ENCODE data around the gene GNAI1. TPM values are rescaled to one million over a fixed set of nuclear protein-coding genes. Genes with fewer than 3 reads are reported as not detected.

GNAI1 gene
- total RNA-seq, 2 experiments from 2014 or later = 1.6 to 2.0 TPM

- Mint-ChIP-seq H3K27ac (no peak overlapping the region), H3K27me3 (no peaks in the 10 kb centered on the region), H3K36me3 (no peaks in the 10 kb centered on the region), H3K9me3 (no peaks in the 10 kb centered on the region), H3K4me3 (no peak overlapping the region), H3K4me1 (peaks cover 3% of the 10 kb centered on the region)
- no peak for DNase-seq
These were observed 126.0 kb downstream of the GNAI1 start for GRCh38 chr7:80260606-80261005.

- Mint-ChIP-seq H3K27me3 (no peaks in the 10 kb centered on the region), H3K36me3 (no peaks in the 10 kb centered on the region), H3K9me3 (no peaks in the 10 kb centered on the region), H3K4me3 (no peak overlapping the region), H3K27ac (no peak overlapping the region), H3K4me1 (peaks cover 3% of the 10 kb centered on the region)
- no peak for DNase-seq
These were observed 128.7 kb downstream of the GNAI1 start for GRCh38 chr7:80263333-80263732.

GRCh38 chr7:80263821-80264220, 129.2 kb downstream of the GNAI1 start:
- Mint-ChIP-seq H3K4me3 (no peak overlapping the region), H3K36me3 (no peaks in the 10 kb centered on the region), H3K27me3 (no peaks in the 10 kb centered on the region), H3K4me1 (peaks cover 3% of the 10 kb centered on the region), H3K27ac (no peak overlapping the region), H3K9me3 (no peaks in the 10 kb centered on the region)
- no peak for DNase-seq

- Mint-ChIP-seq H3K27ac (no peak overlapping the region), H3K36me3 (no peaks in the 10 kb centered on the region), H3K4me1 (peaks cover 3% of the 10 kb centered on the region), H3K27me3 (no peaks in the 10 kb centered on the region), H3K9me3 (no peaks in the 10 kb centered on the region), H3K4me3 (no peak overlapping the region)
- no peak for DNase-seq
These were observed 130.3 kb downstream of the GNAI1 start for GRCh38 chr7:80264769-80265495.

GRCh38 chr7:80272560-80273239, 138.1 kb downstream of the GNAI1 start:
- no peak for DNase-seq
- Mint-ChIP-seq H3K9me3 (no peaks in the 10 kb centered on the region), H3K36me3 (no peaks in the 10 kb centered on the region)

GRCh38 chr7:80273327-80273726, 138.7 kb downstream of the GNAI1 start:
- no peaks in the 10 kb centered on the region for H3K27me3 Mint-ChIP-seq
- no peaks in the 10 kb centered on the region for H3K9me3 Mint-ChIP-seq
- no peak for DNase-seq
- no peaks in the 10 kb centered on the region for H3K36me3 Mint-ChIP-seq
- H3K27ac Mint-ChIP-seq = no peak overlapping the region
- no peaks in the 10 kb centered on the region for H3K4me1 Mint-ChIP-seq
- no peak overlapping the region for H3K4me3 Mint-ChIP-seq

More at GRCh38 chr7:80272560-80273239, 138.1 kb downstream of the GNAI1 start:
- Mint-ChIP-seq H3K27me3 (no peaks in the 10 kb centered on the region), H3K4me3 (no peak overlapping the region), H3K27ac (no peak overlapping the region), H3K4me1 (no peaks in the 10 kb centered on the region)

GRCh38 chr7:80275192-80275605, 140.6 kb downstream of the GNAI1 start:
- DNase-seq = no peak
- Mint-ChIP-seq H3K4me1 (no peaks in the 10 kb centered on the region), H3K27ac (no peak overlapping the region), H3K4me3 (no peak overlapping the region), H3K36me3 (no peaks in the 10 kb centered on the region), H3K9me3 (no peaks in the 10 kb centered on the region), H3K27me3 (no peaks in the 10 kb centered on the region)
